NCI-H82 treated with DMSO at 0.1 percent for 48 hours (cell line): ENCODE measurements around the gene LRRC38.

Source experiments
- DNase-seq: peaks from one replicate; lab custom pipeline; 2025; ENCODE audit not compliant: unreplicated experiment; lab: John Stamatoyannopoulos, UW

Gene LRRC38

GRCh38 chr1:13517193-13517812, 3.5 kb upstream of the LRRC38 start:
- DNase-seq = no peak

GRCh38 chr1:13516606-13517005, 2.8 kb upstream of the LRRC38 start:
- no peak for DNase-seq

DNA sequence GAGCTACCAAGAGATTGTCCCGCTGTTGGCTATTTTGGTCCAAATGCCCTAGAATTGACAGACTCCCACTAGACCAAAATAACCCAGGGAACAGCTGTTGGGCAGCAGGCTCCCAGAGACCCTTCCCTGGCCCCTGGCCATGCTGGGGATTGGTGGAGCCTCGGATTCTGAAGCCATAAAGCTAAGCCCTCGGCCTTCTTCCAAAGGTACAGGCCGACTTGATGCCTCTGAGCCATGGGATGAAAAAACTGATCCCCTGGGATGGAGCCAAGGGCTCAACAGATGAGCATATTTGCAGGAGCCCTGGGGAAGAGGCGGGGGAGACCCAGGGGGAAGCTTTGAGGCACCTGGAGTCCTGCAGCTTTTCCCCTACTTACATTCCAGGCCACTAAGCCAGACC, 1.0 kb upstream of the LRRC38 start:
- no peak for DNase-seq

DNA sequence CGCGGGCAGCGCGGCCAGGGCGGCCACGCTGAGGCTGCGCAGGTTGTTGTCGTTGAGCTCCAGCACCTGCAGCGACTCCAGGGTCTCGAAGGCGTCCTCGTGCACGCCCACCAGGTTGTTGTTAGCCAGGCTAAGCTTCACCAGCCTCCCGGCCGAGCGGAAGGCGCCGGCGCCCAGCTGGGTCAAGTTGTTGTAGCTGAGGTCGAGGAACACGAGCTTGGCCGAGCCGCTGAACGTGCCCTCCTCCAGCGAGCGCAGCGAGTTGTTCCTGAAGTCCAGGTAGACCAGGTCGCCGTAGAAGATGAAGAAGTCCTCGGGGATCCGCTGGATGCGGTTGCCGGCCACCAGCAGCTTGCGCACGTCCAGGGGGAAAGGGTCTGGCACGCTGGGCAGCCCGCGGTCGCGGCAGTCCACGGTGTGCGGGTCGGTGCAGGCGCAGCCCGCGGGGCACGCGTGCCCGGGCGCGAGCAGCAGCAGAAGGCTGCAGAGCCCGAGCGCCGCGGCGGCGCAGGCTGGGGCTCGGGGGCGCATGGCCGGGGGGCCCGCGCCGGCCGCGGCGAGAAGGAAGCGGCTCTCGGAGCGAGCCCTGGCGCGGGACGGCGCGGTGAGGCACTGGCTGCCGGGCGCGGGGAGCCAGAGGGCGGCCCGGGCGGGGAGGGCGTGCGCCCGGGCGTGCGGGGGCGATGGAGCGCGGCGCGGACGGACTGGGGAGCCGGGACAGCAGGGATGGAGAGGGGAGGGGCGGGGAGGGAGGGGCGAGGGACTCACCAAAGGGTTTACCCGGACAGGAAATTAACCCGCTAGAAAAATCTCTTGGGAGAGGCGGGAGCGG, 524 bp downstream of the LRRC38 start:
- DNase-seq = no peak

DNA sequence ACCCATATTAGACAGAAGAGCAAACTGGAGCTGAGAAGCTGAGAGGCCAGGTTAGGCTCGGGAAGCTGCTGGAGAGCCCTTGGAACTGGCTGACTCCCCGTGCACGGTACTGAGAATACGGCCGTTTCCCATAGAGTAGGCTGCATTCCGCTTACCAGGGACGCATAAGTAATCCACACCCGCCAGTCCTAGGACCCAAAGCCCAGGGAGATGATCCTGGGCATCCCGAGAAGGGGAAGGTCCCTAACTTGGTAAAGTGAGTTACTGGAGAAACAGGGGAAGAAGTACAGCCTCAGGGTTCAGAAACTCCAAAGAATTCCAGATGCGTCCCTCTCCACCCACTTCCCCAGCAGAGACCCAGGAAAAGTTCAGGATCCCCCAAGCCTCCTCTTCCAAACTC, 1.3 kb downstream of the LRRC38 start:
- DNase-seq = no peak

DNA sequence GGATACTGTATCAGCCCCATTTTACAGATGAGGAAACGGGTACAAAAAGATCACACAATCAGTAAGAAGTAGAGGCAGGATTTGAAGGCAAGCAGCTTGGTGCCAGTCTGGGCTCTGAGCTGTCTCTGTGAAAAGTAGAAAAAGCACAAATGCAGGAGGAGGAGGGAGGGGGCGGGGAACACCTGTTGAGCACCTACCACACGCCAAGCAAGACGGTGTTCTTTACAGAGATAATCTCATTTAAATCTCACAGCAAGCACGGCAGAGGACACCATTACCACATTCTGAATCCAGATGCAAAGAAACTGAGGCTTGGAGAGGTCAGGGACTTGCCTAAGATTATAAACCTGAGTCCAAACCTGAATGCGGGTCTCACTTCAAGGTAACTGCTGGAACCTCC, 3.3 kb downstream of the LRRC38 start:
- DNase-seq = no peak

GRCh38 chr1:13507075-13507474, 6.7 kb downstream of the LRRC38 start:
- DNase-seq = no peak

- DNase-seq = no peak
These were observed 8.8 kb downstream of the LRRC38 start for GRCh38 chr1:13505020-13505419.

DNA sequence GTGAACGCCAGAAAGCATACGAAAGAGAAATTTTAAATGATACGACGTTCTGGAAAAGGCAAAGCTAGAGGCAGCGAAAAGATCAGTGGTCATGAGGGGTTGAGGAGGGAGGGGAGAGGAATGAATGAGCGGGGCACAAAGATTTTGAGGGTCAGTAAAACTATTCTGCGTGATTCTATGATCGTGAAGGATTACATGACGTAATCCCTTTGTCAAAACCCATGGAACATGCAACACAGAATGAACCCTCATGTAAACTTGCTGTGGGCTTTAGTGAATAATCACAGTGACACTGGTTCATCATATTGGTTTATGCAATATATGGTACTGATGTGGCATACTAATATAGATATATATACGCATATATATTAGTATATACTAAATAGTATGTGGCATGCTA, 13.0 kb downstream of the LRRC38 start:
- no peak for DNase-seq

DNA sequence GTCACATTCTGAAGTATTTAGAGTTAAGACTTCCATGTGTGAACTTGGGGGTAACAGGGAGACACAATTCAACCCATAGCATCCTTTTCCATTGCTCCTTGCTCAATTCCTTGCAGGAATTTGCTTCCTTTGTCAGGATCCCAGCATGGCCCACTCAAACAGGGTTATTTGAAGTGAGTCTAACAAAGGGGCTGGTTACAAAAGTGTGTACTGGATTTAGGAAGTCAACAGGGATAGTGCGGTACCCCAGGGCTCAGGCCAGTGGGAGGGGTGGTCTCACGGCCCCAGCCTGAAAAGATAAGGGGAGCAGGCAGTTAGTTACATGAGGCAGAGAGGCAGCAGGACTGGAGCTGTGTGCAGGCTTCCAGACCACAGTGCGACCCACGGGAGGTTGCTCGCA, 14.4 kb downstream of the LRRC38 start:
- DNase-seq = no peak

DNA sequence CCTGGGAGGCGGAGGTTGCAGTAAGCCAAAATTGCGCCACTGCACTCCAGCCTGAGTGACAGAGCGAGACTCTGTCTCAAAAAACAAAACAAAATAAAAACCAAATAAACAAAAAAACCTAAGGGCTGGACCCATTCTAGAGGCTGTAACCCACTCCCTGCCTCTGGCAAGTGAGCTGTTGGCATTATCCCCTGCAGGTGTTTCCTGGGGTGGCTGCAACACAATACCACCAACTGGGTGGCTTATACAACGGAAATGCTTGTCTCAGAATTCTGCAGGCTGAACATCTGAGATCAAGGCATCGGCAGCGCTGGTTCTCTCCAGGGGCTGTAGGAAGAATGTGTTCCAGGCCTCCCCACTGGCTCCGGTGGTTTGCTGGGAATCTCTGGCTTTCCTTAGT, 15.2 kb downstream of the LRRC38 start:
- DNase-seq = no peak

GRCh38 chr1:13495186-13495585, 18.6 kb downstream of the LRRC38 start:
- no peak for DNase-seq

DNA sequence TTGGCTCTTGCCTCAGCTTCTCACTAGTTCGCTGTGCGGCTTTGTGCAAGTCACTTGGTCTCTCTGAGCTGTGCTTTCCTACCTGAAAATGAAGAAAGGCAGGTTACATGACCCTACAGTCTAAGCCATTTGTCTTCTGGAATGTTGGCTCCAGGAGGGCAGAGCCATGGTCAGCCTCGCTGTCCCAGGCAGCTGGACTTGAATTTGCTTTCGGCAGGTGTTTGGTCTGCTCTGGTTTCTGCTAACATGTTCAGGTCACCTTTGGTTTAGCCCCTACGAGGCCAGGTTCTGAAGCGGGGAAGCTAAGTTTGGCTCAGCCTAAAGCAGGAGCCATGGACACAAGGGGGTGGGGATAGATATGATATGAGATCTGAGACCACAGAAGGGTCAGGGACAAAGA, 19.1 kb downstream of the LRRC38 start:
- DNase-seq = no peak

GRCh38 chr1:13494025-13494424, 19.8 kb downstream of the LRRC38 start:
- no peak for DNase-seq

- DNase-seq = no peak
These were observed 21.1 kb downstream of the LRRC38 start for GRCh38 chr1:13492711-13493110.

GRCh38 chr1:13487957-13488356, 25.8 kb downstream of the LRRC38 start:
- no peak for DNase-seq

DNA sequence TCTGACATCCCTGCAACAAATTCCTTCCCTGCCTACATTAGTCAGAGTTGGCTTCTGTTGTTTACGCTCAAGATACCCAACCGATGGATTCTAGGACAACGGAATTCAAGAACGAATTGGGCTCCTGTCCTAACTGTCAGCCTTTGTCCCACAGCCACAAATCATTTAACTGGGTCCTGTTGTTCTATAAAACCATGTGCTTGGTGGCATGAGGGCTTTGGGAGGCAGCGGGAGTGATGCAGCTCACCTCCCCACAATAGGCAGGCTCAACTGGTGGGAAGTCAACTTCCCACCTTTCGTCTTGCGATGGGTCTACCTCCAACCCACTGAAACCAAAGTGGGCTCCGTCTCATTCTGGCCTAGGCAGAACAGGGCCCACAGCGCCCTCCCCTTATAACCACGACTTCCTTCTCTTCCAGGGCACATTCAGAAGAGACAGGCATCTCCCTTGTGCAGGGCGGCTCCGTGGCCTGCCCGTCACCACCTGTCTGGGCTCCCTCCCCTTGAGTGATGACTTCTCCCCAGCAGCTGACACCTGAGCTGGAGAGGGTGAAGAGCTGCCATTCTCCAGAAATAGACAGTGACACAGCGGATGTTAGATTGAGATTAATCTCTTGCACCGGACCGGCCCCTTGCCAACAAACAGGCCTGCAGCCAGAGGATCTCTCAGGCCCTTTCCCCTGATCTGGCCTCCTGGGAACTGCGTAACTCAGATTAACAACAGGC, 26.5 kb downstream of the LRRC38 start:
- DNase-seq = no peak

GRCh38 chr1:13483946-13484345, 29.9 kb downstream of the LRRC38 start:
- DNase-seq = no peak

- DNase-seq = no peak
These were observed 31.2 kb downstream of the LRRC38 start for GRCh38 chr1:13482600-13482999.

- DNase-seq = no peak
These were observed 34.5 kb downstream of the LRRC38 start for GRCh38 chr1:13479171-13479856.

DNA sequence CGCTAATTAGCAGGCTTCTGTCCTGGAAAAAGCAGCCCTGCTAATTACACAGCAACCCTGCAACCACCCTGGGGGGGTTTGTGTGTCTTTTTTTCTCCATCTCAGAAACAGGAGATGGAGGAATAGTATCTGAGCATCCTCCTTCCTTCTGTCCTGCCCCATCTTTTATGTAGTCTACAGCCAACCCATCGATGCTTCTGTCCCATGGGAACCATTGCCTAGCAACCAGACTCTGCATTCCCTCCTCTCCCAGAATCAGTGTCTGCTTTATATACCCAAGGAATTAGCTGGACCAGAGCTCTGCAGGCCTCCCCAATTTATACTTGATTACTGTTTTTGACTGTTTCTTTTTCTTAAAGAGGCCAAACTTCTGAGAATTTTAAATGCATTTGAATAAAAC, 35.1 kb downstream of the LRRC38 start:
- no peak for DNase-seq

GRCh38 chr1:13469343-13469742, 44.5 kb downstream of the LRRC38 start:
- DNase-seq = no peak
